Measurements from ENCODE around the gene ABAT.

GRCh38 chr16:8660841-8661301 lies 13.5 kb upstream of the ABAT start:
- TF ChIP-seq EZH2phosphoT487 (IDR thresholded peaks at IDR 0.05; ENCODE audit: borderline replicate concordance, low read depth, low read length): no peak
- TF ChIP-seq, protein P1, sequence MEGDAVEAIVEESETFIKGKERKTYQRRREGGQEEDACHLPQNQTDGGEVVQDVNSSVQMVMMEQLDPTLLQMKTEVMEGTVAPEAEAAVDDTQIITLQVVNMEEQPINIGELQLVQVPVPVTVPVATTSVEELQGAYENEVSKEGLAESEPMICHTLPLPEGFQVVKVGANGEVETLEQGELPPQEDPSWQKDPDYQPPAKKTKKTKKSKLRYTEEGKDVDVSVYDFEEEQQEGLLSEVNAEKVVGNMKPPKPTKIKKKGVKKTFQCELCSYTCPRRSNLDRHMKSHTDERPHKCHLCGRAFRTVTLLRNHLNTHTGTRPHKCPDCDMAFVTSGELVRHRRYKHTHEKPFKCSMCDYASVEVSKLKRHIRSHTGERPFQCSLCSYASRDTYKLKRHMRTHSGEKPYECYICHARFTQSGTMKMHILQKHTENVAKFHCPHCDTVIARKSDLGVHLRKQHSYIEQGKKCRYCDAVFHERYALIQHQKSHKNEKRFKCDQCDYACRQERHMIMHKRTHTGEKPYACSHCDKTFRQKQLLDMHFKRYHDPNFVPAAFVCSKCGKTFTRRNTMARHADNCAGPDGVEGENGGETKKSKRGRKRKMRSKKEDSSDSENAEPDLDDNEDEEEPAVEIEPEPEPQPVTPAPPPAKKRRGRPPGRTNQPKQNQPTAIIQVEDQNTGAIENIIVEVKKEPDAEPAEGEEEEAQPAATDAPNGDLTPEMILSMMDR (conservative IDR thresholded peaks at IDR 0.05; ENCODE audit: low read length): peak; percentile 73

Data from OCI-LY7 (cell line).